CD4-positive, alpha-beta T cell treated with Interleukin-21 for 1 hour (primary cell): ENCODE data around the gene UNC93B1.
"Not testable (repeated sequence)": the region's sequence is repeated elsewhere in the genome, so short reads cannot be mapped to it uniquely, and the experiment has no call there.

Source experiments
- DNase-seq: peaks from one replicate; pipeline ENCODE4 v3.0.0-alpha.2; 2020

UNC93B1 gene

DNA sequence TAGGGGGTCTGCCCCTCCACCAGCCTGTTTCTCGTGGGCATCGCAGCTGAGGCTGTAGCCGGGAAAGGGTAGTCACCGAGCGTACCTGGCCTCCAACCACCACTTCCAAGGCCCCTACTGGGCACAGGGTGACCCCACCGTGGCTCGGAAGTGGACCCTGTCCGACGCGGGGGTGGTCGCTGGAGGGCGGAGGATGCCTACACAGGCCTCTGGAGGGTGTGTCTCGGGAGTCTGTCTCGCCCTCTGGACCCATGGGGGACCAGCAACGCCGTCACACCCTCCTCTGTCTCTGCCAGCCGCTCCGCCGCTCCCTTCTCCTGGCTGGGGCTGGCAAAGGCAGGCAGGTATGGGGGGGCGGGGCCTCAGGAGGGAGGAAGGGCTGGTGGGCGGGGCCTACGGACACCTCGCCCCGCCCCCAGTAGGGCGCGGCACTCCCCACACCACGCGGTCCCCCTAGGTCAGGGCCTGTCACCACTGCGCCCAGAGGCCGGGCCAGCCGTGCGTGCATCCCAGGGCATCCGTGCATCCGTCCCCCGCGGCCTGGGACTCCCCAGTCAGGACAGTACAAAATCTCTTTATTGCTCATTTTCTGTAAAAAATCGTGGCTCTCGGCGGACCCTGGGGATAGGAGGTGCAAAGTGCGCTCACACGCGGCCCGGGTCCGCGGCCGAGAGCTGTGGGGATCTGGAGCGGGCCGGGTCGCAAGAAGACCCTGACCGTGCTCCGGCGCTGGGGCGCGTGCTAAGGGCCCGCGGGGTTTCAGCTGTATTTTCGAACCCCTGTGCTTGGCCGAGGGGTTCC lies 13.2 kb downstream of the UNC93B1 start:
- not testable (repeated sequence) for DNase-seq

DNA sequence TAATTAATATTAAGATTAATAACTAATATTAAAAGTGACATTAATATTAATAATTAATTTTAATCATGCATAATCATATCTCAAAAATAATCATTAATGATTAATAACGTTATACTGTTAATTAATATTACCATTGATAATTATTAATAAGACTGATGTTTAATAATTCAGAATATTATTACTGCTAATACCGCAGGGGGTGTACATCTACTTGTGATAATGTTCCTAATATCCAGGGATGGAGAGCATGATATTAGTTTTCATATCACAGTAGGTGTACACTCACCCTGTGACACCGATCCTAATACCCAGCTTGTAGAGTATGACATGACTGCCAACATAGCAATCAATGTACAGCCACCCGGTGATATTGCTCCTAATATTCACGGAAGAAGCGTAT lies 18.6 kb downstream of the UNC93B1 start:
- not testable (repeated sequence) for DNase-seq

DNA sequence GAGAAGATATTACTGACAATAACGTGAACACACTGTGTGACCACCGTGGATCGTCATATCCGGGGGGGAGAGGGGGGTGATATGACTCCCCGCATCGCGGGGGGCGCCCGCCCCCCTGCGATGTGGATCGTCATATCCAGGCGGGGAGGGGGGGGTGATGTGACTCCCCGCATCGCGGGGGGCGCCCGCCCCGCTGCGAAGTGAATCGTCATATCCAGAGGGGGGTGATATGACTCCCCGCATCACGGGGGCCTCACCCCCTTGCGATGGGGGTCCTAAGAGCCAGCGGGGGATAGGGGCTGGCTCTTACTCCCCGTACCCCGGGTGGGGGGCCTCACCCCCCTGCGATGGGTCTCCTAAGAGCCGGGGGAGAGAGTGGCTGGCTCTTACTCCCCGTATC lies 19.9 kb downstream of the UNC93B1 start:
- no peak for DNase-seq

DNA sequence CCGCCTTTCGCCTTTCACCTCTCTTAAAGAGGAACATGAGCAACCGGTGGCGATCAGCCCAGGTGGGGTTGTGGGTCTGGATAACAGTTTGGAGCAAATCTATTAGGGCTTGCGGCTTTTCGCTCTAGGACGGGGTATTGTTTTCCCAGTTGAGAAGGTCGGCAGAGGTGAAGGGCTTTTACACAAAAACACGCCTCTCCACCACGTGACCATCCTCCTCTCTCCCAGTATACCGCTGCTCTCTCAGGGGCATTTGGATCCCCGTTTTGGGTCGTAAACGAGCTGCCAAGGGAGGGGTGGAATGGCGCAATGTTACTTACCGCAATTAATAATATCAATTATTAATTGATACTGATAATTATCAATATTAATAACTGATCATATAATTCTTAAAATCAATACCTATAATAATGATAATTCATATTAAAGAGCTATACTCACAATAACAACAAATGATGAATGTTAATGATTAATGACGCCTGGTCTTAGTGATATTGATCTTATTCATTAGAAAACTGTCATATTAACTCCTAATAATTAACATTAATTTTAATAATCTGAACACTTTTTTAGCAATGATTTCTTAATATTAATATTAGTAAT lies 21.5 kb downstream of the UNC93B1 start:
- not testable (repeated sequence) for DNase-seq

DNA sequence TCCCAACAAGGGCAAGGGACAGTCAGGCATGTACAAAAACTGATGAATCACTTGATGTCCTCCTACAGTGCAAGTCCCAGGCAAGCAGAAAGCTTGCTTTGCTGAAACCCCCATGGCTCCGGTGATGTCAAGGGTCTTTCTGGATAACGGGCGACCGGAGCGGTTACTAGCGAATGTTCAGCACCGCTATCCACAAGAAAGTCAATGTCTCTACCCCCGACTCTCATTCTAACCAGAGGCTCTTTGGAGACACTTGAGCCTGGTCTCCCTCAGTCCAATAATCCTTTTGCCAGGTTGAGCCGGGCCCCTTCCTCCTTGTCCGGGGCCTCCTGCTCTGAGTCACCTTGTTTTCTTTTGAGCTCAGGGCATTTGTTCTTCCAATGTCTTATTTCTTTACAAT lies 22.7 kb downstream of the UNC93B1 start:
- DNase-seq = not testable (repeated sequence)

DNA sequence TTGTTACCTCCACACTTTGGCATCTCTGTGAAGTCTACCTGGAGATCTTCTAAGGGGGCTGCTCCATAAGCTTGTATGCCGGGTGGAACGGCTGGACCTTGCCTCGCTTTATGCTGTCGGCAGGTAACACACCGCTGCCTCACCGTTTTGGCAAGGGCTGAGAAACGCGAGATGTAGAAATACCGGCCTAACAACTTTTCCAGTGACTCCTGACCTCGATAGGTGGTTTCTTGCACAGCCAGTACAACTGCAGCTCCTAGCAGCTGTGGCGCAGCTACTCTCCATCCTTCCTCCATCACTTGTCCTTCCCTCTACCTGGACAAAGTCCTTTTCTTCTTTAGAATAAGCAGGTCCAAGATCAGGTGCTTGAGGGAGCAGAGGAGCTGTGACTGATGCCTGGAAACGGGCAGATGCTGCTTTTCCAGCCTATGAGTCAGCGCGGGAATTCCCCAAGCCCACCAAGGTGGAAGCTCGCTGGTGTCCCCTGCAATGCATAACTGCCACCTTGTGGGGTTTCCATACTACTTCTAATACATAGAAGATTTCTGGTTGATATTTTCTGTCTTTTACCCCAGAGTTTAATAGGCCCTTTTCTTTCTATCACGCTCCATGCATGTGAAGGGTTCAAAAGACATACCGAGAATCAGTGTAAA lies 25.0 kb downstream of the UNC93B1 start:
- not testable (repeated sequence) for DNase-seq

DNA sequence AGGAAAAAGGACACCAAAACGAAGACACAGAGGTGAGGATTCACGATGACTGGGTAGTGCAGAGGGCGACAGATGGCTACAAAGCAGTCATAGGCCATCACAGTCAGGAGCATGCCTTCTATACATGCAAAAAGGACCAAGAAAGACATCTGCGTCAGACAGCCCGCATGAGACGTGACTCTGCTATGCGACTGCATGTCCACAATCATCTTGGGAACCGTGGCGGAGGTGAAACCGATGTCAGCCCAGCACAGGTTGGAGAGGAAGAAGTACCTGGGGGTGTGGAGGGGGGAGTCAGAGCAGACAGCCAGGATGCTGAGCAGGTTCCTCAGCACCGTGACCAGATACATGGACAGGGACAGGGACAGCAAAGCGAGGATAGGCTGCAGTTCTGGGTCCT lies 29.2 kb downstream of the UNC93B1 start:
- DNase-seq = not testable (repeated sequence)

DNA sequence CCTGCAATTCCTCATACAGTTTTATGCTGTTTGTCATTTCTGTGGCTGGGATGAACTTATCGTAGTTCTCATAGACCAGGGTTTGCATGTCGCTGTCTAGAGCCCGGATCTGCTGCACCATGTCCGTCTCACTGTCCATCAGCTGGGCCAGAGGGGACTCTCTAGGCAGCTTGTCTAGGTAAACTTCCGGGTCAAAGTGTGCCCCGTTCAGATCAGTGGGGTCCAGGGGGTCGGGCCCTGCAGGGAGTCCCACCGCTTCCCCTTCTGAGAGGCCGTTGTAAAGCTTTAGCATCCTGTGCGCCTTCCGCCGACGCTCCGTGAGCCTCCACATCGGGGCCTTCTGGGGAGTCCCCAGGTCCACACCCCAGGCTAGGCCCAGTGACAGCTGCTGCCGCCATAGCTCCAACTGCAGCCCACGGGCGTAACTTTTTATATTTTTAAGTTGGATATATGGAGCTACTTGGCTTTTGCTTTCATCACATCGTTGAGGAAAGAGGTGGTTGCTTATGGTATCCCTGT lies 38.0 kb downstream of the UNC93B1 start:
- not testable (repeated sequence) for DNase-seq

DNA sequence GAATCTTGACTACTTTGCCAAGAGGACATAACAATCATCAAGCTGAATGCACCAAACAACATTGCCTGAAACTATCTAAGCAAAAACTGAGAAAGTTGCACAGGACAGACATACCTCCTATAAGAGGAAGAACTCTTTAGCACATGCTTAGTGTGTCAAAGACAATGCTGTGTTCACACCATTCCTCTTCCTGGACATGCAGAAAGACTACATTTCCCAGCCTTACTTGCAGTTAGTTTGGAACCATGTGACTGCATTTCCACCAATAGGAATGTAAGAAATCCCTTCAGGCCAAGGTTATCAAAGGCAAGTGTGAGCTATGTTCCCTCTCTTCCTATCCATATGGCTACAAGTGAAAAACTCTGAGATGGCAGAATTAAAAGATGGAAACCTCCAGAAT lies 39.2 kb downstream of the UNC93B1 start:
- DNase-seq = not testable (repeated sequence)

DNA sequence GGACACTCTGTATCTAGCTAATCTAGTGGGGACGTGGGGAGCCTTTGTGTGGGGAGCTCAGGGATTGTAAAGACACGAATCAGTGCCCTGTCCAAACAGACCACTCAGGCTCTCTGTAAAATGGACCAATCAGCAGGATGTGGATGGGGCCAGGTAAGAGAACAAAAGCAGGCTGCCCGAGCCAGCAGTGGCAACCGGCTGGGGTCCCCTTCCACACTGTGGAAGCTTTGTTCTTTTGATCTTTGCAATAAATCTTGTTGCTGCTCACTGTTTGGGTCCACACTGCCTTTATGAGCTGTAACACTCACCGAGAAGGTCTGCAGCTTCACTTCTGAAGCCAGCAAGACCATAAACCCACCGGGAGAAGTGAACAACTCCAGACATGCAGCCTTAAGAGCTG lies 40.0 kb downstream of the UNC93B1 start:
- not testable (repeated sequence) for DNase-seq

DNA sequence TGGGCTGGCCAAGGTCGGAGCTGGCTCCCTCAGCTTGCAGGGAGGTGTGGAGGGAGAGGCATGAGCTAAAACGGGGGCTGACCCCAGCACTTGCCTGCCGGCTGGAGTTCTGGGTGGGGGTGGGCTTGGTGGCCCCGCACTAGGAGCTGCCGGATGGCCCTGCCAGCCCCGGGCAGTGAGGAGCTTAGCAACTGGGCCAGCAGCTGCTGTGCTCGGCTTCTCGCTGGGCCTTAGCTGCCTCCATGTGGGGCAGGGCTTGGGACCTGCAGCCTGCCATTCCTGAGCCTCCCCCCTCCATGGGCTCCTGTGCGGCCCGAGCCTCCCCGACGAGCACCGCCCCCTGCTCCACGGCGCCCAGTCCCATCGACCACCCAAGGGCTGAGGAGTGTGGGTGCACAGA lies 40.7 kb downstream of the UNC93B1 start:
- not testable (repeated sequence) for DNase-seq

DNA sequence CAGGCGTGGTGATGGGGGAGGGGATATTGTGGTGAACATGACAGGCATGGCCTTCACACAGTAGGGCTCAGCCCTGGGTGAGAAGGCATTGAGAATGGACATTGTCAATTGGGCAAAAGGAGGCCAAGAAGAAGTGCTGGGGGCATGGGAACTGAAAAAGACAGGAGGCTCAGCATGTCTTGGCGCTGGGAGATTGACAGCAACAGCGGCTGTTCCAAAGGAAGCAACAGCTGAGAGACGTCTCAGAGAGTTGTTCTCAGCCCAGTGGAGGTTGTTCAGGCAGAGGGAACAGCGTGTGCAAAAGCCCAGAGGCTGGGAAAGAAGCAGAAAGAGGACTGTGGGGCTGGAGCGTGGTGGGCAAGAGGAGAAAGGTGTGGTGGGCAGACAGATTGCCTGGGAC lies 47.7 kb downstream of the UNC93B1 start:
- not testable (repeated sequence) for DNase-seq

DNA sequence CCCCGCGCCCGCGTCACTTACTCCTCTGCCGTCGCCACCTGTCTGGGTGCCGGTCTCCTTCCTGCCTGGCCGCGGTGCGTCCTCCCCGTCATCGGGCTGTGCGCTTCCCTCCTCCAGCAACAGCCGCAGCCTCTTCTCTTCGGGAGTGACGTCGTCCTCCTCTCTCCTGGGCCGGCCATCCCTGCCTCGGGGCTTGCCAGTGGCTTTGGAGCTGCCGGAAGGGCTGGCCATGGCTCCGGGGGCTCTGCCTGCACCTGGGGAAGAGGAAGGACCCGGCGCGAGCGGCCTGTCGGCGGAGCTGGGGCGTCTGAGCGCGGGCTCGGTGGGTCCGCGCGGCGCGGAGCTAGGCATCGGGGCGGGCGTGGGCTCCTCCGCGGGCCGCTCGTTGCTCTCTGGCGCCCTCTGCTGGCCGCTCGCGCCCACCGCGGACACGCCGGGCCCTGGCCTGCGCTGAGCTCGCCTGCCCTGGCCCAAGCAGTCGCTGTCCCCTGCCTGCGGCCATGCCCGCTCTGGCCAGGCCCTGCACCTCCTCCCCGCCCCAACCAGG lies 48.4 kb downstream of the UNC93B1 start:
- peak; percentile 71 for DNase-seq

DNA sequence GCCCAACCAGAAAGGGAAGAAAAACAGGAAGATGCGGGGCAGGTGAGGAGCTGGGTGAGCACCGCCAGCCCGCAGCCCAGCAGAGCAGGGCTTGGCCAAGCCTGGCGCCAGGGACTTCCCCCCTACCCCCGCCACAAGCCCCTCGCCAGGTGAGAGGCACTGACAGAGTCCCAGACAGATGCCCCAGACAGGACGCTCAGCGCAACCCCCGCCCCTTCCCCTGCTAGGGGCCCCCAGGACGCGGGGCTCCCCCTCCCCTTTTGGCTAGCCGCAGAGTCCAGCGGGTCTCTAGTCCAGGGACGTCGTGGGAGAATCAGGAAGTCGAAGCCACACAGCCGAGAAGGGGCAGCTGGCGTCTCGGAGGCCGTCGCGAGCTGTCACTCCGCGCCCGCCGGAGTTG lies 48.9 kb downstream of the UNC93B1 start:
- DNase-seq = peak; percentile 21

DNA sequence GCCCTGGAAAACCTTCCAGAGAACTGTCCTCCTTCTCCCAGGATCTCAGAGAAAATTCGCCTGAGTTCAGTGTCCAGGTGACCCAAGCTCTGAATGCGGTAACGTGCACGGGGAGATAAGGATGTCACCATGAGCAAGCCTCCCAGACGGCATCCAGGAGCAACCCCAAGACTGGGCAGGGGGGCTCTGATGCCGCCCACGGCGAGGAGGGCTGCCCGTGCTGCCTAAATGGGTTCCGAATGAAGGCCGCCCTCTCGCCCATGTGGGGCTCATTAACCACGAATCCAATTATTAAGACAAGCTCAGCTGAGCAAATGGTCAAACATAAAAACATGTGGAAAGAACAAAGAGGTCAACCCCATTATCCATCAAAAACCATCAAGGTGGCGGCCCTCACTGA lies 49.6 kb downstream of the UNC93B1 start:
- DNase-seq = not testable (repeated sequence)

DNA sequence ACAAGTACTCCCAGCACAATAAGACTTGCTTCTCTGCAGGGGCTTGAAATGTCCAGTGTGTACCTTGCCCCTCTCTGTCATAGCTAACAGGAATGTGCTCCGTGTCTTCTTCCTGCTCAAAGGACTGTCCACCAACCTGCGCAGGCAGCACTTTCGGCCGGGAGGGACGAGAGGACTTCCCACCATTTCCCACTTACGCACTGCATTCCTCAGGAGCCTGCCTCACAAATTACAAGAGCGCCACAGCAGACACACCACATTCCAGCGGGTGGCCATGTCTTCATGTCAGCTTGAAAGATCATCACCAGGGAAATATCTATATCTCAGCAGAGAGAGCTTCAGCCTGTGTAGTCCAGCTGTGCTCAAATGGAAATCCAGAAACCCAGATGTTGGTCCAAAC lies 53.2 kb downstream of the UNC93B1 start:
- DNase-seq = not testable (repeated sequence)

DNA sequence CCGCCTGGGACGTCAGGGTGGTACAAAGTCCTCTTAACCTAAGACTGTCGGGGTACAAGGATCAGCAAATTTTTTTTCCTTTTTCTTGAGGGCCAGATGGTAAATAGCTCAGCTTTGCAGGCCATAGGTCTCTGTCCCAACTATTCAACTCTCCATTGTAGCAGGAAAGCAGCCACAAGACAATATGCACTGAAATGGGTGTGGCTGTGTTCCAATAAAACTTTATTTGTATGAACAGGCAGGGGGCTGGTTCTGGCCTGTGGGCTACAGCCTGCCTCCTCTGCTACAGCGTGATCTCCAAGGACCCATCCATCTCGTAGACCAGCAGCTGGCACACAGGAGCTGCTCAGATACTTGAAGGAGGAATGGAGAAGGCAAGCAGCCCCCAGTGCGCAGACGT lies 56.1 kb downstream of the UNC93B1 start:
- not testable (repeated sequence) for DNase-seq

DNA sequence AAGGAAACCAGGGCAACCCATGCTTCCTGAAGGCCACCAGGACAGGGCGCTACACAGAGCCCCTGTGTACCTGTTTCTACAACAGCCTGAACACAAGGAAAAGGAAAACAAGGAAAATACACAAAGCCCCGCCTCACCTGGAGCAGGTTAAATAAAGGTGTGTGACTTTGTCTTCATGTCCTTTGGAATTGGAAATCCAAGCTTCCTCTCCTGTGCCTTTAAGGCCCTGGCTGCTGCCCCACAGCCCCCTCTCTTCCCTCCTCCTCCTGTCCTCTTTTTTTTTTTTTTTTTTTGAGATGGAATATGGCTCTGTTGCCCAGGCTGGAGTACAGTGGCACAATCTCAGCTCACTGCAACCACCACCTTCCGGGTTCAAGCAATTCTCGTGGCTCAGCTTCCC lies 57.5 kb downstream of the UNC93B1 start:
- not testable (repeated sequence) for DNase-seq

DNA sequence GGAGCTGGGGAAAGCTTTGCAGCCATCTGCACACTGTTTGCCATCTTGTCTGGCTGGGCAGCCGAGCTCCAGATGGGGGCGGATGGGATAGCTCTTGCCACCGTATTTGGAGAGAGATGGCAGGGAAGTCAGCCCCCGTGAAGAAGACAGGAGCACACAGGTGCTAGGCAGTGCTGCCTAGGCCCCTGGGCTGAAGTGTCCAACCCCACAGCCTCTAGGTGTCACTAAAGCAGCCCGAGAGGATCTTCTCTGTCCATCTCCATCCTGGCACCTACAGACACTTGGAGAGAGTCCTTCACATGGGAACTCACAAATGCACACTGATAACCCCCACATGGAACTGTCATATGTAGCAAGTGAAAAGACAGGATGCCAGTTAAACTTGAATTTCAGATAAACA lies 60.5 kb downstream of the UNC93B1 start:
- DNase-seq = not testable (repeated sequence)
